ENCODE results near the gene IZUMO2.

GRCh38 chr19:50197348-50197747, 34.3 kb upstream of the IZUMO2 start:
- TF ChIP-seq YY1 (IDR thresholded peaks at IDR 0.05; ENCODE audit: low read depth, low read length) (no peak), EZH2 (IDR thresholded peaks at IDR 0.05; ENCODE audit: borderline replicate concordance, control insufficient read depth, low read depth, low read length) (no peak), CTCF (IDR thresholded peaks at IDR 0.05 in 2 of 3, conservative IDR thresholded peaks at IDR 0.05 in 1 of 3; ENCODE audit: control insufficient read depth in 2 of 3, extremely low read depth in 1 of 3, insufficient read depth in 1 of 3, low read depth in 3 of 3, low read length in 3 of 3) (no peak), ZNF274 (IDR thresholded peaks at IDR 0.05; ENCODE audit: insufficient read depth, insufficient read length) (no peak), CBFB (IDR thresholded peaks at IDR 0.05; ENCODE audit: low read depth) (no peak), POLR2A (IDR thresholded peaks at IDR 0.05; ENCODE audit: low read depth, low read length) (no peak)

Measured in GM12878 (cell line).